ENCODE results near the gene NAALADL2. TPM values are rescaled to one million over a fixed set of nuclear protein-coding genes. Genes with fewer than 3 reads are reported as not detected.

Gene NAALADL2
- total RNA-seq, 1 experiment from 2014 or later: 2.7 TPM

- Histone ChIP-seq H3K36me3 (ENCODE audit: control insufficient read depth, insufficient read depth, low read length) (no peaks in the 10 kb centered on the region), H3K4me1 (ENCODE audit: control insufficient read depth, insufficient read depth, low read length) (no peaks in the 10 kb centered on the region), H3K9me3 (ENCODE audit: control insufficient read depth, insufficient read depth, low read depth, low read length) (no peaks in the 10 kb centered on the region), H3K27me3 (ENCODE audit: control insufficient read depth, insufficient read depth, low read length) (no peaks in the 10 kb centered on the region), H3K4me3 (ENCODE audit: low read depth in 2 of 2, low read length in 2 of 2) (no peak overlapping the region), H3K27ac (ENCODE audit: low read length) (no peak overlapping the region)
- ATAC-seq (no peak), DNase-seq (ENCODE audit: low read depth, low spot score) (no peak)
- intact Hi-C loops (cut with micrococcal nuclease; ENCODE audit: unreplicated experiment): no loop called here
- in situ Hi-C loops (cut with HindIII; ENCODE audit: low pct_unique_long_range_greater_than_20kb, low sequenced_read_pairs): no loop called here
- POLR2A ChIA-PET: no interaction called here
- CTCF ChIA-PET: no interaction called here
- TF ChIP-seq SIN3A (IDR thresholded peaks at IDR 0.05; ENCODE audit: borderline replicate concordance, insufficient read depth, low read depth, low read length) (no peak), POLR2AphosphoS5 (IDR thresholded peaks at IDR 0.05; ENCODE audit: low read depth, low read length) (no peak)
- BruUV-seq (replicated peaks): no TSS peak
Measured at GRCh38 chr3:175153595-175153994, 294.5 kb downstream of the NAALADL2 start.

DNA sequence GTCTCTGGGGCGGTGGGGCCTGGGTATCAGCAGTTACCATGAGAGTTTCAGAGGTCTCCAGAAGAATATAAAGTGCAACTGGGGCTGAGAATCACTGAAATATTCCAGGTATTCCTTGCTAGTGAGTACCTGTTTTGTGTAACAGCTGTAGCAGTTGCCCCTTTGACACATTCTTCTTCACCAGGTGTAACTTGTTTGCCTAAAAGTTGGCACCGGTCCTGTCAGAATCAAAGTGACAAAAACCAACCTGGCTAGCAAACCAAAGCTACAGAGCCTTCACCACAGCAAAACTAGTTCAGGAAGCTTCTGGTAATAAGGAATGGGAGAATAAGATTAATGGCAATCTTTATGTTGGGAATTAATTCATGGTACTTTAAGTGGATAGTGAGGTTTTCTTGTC, 296.0 kb downstream of the NAALADL2 start:
- Histone ChIP-seq H3K36me3 (ENCODE audit: control insufficient read depth, insufficient read depth, low read length) (no peaks in the 10 kb centered on the region), H3K27ac (ENCODE audit: low read length) (no peak overlapping the region), H3K4me1 (ENCODE audit: control insufficient read depth, insufficient read depth, low read length) (no peaks in the 10 kb centered on the region), H3K27me3 (ENCODE audit: control insufficient read depth, insufficient read depth, low read length) (no peaks in the 10 kb centered on the region), H3K4me3 (ENCODE audit: low read depth in 2 of 2, low read length in 2 of 2) (no peak overlapping the region), H3K9me3 (ENCODE audit: control insufficient read depth, insufficient read depth, low read depth, low read length) (no peaks in the 10 kb centered on the region)
- CTCF ChIA-PET: no interaction called here
- no peak for DNase-seq (ENCODE audit: low read depth, low spot score)
- no TSS peak for BruUV-seq (replicated peaks)
- POLR2A ChIA-PET: no interaction called here
- no peak for TF ChIP-seq POLR2AphosphoS5 (IDR thresholded peaks at IDR 0.05; ENCODE audit: low read depth, low read length)
- TF ChIP-seq, protein P1, sequence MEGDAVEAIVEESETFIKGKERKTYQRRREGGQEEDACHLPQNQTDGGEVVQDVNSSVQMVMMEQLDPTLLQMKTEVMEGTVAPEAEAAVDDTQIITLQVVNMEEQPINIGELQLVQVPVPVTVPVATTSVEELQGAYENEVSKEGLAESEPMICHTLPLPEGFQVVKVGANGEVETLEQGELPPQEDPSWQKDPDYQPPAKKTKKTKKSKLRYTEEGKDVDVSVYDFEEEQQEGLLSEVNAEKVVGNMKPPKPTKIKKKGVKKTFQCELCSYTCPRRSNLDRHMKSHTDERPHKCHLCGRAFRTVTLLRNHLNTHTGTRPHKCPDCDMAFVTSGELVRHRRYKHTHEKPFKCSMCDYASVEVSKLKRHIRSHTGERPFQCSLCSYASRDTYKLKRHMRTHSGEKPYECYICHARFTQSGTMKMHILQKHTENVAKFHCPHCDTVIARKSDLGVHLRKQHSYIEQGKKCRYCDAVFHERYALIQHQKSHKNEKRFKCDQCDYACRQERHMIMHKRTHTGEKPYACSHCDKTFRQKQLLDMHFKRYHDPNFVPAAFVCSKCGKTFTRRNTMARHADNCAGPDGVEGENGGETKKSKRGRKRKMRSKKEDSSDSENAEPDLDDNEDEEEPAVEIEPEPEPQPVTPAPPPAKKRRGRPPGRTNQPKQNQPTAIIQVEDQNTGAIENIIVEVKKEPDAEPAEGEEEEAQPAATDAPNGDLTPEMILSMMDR (IDR thresholded peaks at IDR 0.05): no peak
- TF ChIP-seq SIN3A (IDR thresholded peaks at IDR 0.05; ENCODE audit: borderline replicate concordance, insufficient read depth, low read depth, low read length): no peak
- no peak for TF ChIP-seq TCF7L2 (IDR thresholded peaks at IDR 0.05; ENCODE audit: low read depth, low read length)
- TF ChIP-seq REST (IDR thresholded peaks at IDR 0.05; ENCODE audit: insufficient read depth in 1 of 2, low read depth in 2 of 2, low read length in 1 of 2): no peak
- in situ Hi-C loops (cut with HindIII; ENCODE audit: low pct_unique_long_range_greater_than_20kb, low sequenced_read_pairs) (no loop called here), intact Hi-C loops (cut with micrococcal nuclease; ENCODE audit: unreplicated experiment) (no loop called here)
- ATAC-seq: no peak

DNA sequence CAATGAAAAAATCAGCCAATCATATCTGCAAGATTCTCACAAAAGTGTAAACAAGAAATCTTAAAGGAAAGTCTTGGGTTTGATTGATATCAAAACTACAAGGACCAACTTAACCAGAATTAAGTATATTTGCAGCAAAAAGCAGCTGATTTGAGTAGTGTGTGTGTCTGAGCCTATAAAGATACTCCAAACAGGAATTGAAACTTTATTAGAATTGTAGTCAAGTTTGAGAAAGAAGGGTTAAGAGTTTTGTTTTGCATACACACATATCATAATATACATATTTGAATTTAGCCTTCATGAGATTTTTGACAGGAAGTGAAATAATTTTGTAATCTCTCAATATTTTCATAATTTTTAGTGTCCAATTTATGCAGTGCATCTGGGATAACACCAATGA, 300.1 kb downstream of the NAALADL2 start:
- POLR2A ChIA-PET: interaction anchor here (0.6 kb wide), 1 partner anchor 226 kb away, joined by 6 read pairs; no protein-coding TSS in a partner anchor
- Histone ChIP-seq H3K27me3 (ENCODE audit: control insufficient read depth, insufficient read depth, low read length) (no peaks in the 10 kb centered on the region), H3K4me1 (ENCODE audit: control insufficient read depth, insufficient read depth, low read length) (no peaks in the 10 kb centered on the region), H3K27ac (ENCODE audit: low read length) (no peak overlapping the region), H3K36me3 (ENCODE audit: control insufficient read depth, insufficient read depth, low read length) (no peaks in the 10 kb centered on the region), H3K4me3 (ENCODE audit: low read depth in 2 of 2, low read length in 2 of 2) (no peak overlapping the region), H3K9me3 (ENCODE audit: control insufficient read depth, insufficient read depth, low read depth, low read length) (no peaks in the 10 kb centered on the region)
- in situ Hi-C loops (cut with HindIII; ENCODE audit: low pct_unique_long_range_greater_than_20kb, low sequenced_read_pairs): no loop called here
- intact Hi-C loops (cut with micrococcal nuclease; ENCODE audit: unreplicated experiment): no loop called here
- DNase-seq (ENCODE audit: low read depth, low spot score): no peak
- TF ChIP-seq, protein P1 (IDR thresholded peaks at IDR 0.05): no peak
- TF ChIP-seq SIN3A (IDR thresholded peaks at IDR 0.05; ENCODE audit: borderline replicate concordance, insufficient read depth, low read depth, low read length) (no peak), POLR2AphosphoS5 (IDR thresholded peaks at IDR 0.05; ENCODE audit: low read depth, low read length) (no peak), REST (IDR thresholded peaks at IDR 0.05; ENCODE audit: insufficient read depth in 1 of 2, low read depth in 2 of 2, low read length in 1 of 2) (no peak), TCF7L2 (IDR thresholded peaks at IDR 0.05; ENCODE audit: low read depth, low read length) (no peak)
- CTCF ChIA-PET: no interaction called here
- BruUV-seq (replicated peaks): no TSS peak
- no peak for ATAC-seq
